Activated T-helper 17 cell treated with anti-CD3 and anti-CD28 coated beads, Interleukin-2, amount 50 U/mL, for 72 hours (primary cell): ENCODE data around the gene NCOA5. TPM values are rescaled to one million over a fixed set of nuclear protein-coding genes. Genes with fewer than 3 reads are reported as not detected.

Source experiments
- ATAC-seq: fragments of 150-1000 bp; cut with Tn5 transposase; replicated peaks from 2 replicates; pipeline ENCODE4 v1.10.0; 2021; ENCODE audit warnings: mild to moderate bottlenecking, moderate library complexity
- H3K27ac Mint-ChIP-seq: one replicate; pipeline ENCODE4 v1.8.0; 2022; ENCODE audit warnings: mixed read lengths
- H3K27me3 Mint-ChIP-seq: one replicate; pipeline ENCODE4 v1.8.0; 2022; ENCODE audit warnings: mixed read lengths
- H3K36me3 Mint-ChIP-seq: one replicate; pipeline ENCODE4 v1.8.0; 2022; ENCODE audit warnings: low read depth, mild to moderate bottlenecking, mixed read lengths
- H3K4me1 Mint-ChIP-seq: one replicate; pipeline ENCODE4 v1.8.0; 2022; ENCODE audit warnings: mixed read lengths
- H3K4me3 Mint-ChIP-seq: one replicate; pipeline ENCODE4 v1.8.0; 2022; ENCODE audit warnings: mild to moderate bottlenecking, mixed read lengths
- H3K9me3 Mint-ChIP-seq: one replicate; pipeline ENCODE4 v1.8.0; 2022; ENCODE audit warnings: mixed read lengths
- total RNA-seq, 2 donors: library from RNA; stranded (reverse); gene quantifications; one replicate each; pipeline ENCODE4 v1.2.3, GENCODE V29; 2022

NCOA5 gene
- total RNA-seq, 2 donors from 2014 or later: 16.4 to 31.6 TPM

DNA sequence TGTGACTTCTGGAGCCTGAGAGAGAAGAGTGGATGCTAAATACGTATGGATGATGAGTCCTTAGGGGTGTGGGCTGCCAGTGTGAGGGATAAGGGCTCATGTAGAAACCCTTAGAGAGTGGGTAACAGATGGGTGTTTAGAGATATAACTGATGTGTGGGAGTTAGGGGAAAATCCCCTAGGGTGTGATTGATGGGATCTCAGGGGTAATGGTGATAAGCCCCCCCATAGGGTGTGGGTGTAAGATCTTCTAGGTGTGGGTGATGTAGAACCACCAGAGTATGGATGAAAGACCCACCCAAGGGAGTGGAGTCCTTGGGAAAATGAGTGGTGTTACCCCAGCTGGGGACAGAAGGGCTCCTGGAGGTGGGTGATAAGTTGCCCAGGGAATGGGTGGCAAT is 34.5 kb downstream of the NCOA5 start:
- ATAC-seq: no peak
- H3K27ac Mint-ChIP-seq: no peak overlapping the region
- peaks cover 4% of the 10 kb centered on the region for H3K27me3 Mint-ChIP-seq

GRCh38 chr20:46054606-46055005 is 35.2 kb downstream of the NCOA5 start:
- no peaks in the 10 kb centered on the region for H3K9me3 Mint-ChIP-seq
- H3K4me3 Mint-ChIP-seq: no peak overlapping the region
- no peak for ATAC-seq
- peaks cover 4% of the 10 kb centered on the region for H3K27me3 Mint-ChIP-seq
- no peak overlapping the region for H3K27ac Mint-ChIP-seq
- H3K36me3 Mint-ChIP-seq: peaks cover 4% of the 10 kb centered on the region
- peaks cover 7% of the 10 kb centered on the region for H3K4me1 Mint-ChIP-seq

More for the DNA sequence above, 34.5 kb downstream of the NCOA5 start:
- peaks cover 10% of the 10 kb centered on the region for H3K36me3 Mint-ChIP-seq
- no peak overlapping the region for H3K4me3 Mint-ChIP-seq
- H3K4me1 Mint-ChIP-seq: peaks cover 14% of the 10 kb centered on the region
- H3K9me3 Mint-ChIP-seq: no peaks in the 10 kb centered on the region

- Mint-ChIP-seq H3K4me1 (no peaks in the 10 kb centered on the region), H3K36me3 (no peaks in the 10 kb centered on the region), H3K27ac (no peak overlapping the region), H3K4me3 (no peak overlapping the region), H3K27me3 (peaks cover 9% of the 10 kb centered on the region), H3K9me3 (no peaks in the 10 kb centered on the region)
- no peak for ATAC-seq
These were observed 36.3 kb downstream of the NCOA5 start for GRCh38 chr20:46053416-46053815.

- Mint-ChIP-seq H3K27ac (no peak overlapping the region), H3K9me3 (no peaks in the 10 kb centered on the region), H3K36me3 (no peaks in the 10 kb centered on the region), H3K27me3 (peaks cover 15% of the 10 kb centered on the region), H3K4me3 (no peak overlapping the region), H3K4me1 (no peaks in the 10 kb centered on the region)
- ATAC-seq: no peak
These were observed 38.0 kb downstream of the NCOA5 start for GRCh38 chr20:46051556-46052308.

GRCh38 chr20:46050885-46051284 is 38.9 kb downstream of the NCOA5 start:
- ATAC-seq: no peak
- H3K27me3 Mint-ChIP-seq: peaks cover 23% of the 10 kb centered on the region
- no peak overlapping the region for H3K27ac Mint-ChIP-seq
- no peak overlapping the region for H3K4me3 Mint-ChIP-seq
- H3K4me1 Mint-ChIP-seq: no peaks in the 10 kb centered on the region
- H3K36me3 Mint-ChIP-seq: no peaks in the 10 kb centered on the region
- H3K9me3 Mint-ChIP-seq: no peaks in the 10 kb centered on the region

- no peak overlapping the region for H3K27ac Mint-ChIP-seq
- H3K4me3 Mint-ChIP-seq: no peak overlapping the region
- no peaks in the 10 kb centered on the region for H3K4me1 Mint-ChIP-seq
- no peak for ATAC-seq
- no peaks in the 10 kb centered on the region for H3K36me3 Mint-ChIP-seq
- H3K9me3 Mint-ChIP-seq: no peaks in the 10 kb centered on the region
- H3K27me3 Mint-ChIP-seq: peaks cover 25% of the 10 kb centered on the region
These were observed 39.3 kb downstream of the NCOA5 start for GRCh38 chr20:46050444-46050843.

DNA sequence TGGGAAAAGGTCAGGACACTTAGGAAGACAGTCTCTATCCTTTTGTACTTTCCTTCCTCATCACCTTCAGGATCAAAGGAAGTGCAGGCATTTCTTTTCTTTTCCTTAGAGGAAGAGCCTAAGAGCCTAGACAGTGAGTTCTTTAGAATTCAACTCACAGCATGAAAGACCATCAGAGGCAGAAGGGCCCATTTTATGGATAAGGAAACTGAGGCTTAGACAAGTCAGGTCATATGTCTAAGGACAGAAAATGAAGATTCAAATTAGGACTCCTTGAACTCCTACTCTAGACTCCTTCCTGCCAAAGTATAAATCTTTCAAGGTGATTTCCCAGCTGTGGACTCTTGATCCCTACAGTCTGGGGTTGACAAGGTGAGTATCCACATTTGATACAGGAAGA is 39.9 kb downstream of the NCOA5 start:
- Mint-ChIP-seq H3K4me1 (no peaks in the 10 kb centered on the region), H3K27ac (no peak overlapping the region), H3K27me3 (peaks cover 25% of the 10 kb centered on the region)

DNA sequence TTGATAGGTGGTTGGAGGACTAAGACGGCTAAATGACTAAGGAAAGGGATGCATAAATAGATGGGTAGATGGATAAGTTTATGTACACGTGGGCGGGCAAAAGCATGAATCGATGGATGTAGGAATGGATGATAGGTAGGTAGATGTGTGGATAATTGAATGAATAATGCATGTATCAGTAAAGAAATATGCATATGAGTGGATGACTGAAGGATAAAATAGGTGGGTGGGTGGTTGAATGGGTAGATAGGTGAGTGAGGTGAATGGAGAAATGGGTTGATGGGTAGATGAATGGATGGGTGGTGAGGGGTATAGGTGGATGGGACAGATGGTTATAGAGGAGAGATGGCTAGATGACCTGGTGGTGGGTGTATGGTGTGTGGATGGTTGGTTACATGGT is 40.6 kb downstream of the NCOA5 start:
- Mint-ChIP-seq H3K27ac (no peak overlapping the region), H3K27me3 (peaks cover 28% of the 10 kb centered on the region), H3K9me3 (no peaks in the 10 kb centered on the region), H3K4me3 (no peak overlapping the region), H3K36me3 (no peaks in the 10 kb centered on the region), H3K4me1 (no peaks in the 10 kb centered on the region)
- ATAC-seq: no peak

More for the DNA sequence above, 39.9 kb downstream of the NCOA5 start:
- no peaks in the 10 kb centered on the region for H3K9me3 Mint-ChIP-seq
- H3K36me3 Mint-ChIP-seq: no peaks in the 10 kb centered on the region
- H3K4me3 Mint-ChIP-seq: no peak overlapping the region
- no peak for ATAC-seq

GRCh38 chr20:46047821-46048220 is 41.9 kb downstream of the NCOA5 start:
- ATAC-seq: no peak
- no peaks in the 10 kb centered on the region for H3K4me1 Mint-ChIP-seq
- no peaks in the 10 kb centered on the region for H3K9me3 Mint-ChIP-seq
- H3K27ac Mint-ChIP-seq: no peak overlapping the region
- no peak overlapping the region for H3K4me3 Mint-ChIP-seq
- H3K27me3 Mint-ChIP-seq: peaks cover 38% of the 10 kb centered on the region
- no peaks in the 10 kb centered on the region for H3K36me3 Mint-ChIP-seq

GRCh38 chr20:46046588-46047310 is 43.0 kb downstream of the NCOA5 start:
- H3K27ac Mint-ChIP-seq: no peak overlapping the region
- no peaks in the 10 kb centered on the region for H3K4me1 Mint-ChIP-seq
- peaks cover 49% of the 10 kb centered on the region for H3K27me3 Mint-ChIP-seq
- no peak overlapping the region for H3K4me3 Mint-ChIP-seq
- no peaks in the 10 kb centered on the region for H3K36me3 Mint-ChIP-seq
- ATAC-seq: no peak
- peaks cover 2% of the 10 kb centered on the region for H3K9me3 Mint-ChIP-seq

- no peaks in the 10 kb centered on the region for H3K4me1 Mint-ChIP-seq
- H3K4me3 Mint-ChIP-seq: no peak overlapping the region
- ATAC-seq: no peak
- no peak overlapping the region for H3K27ac Mint-ChIP-seq
- peaks cover 59% of the 10 kb centered on the region for H3K27me3 Mint-ChIP-seq
- H3K36me3 Mint-ChIP-seq: no peaks in the 10 kb centered on the region
- H3K9me3 Mint-ChIP-seq: peaks cover 5% of the 10 kb centered on the region
These were observed 44.9 kb downstream of the NCOA5 start for GRCh38 chr20:46044896-46045295.

DNA sequence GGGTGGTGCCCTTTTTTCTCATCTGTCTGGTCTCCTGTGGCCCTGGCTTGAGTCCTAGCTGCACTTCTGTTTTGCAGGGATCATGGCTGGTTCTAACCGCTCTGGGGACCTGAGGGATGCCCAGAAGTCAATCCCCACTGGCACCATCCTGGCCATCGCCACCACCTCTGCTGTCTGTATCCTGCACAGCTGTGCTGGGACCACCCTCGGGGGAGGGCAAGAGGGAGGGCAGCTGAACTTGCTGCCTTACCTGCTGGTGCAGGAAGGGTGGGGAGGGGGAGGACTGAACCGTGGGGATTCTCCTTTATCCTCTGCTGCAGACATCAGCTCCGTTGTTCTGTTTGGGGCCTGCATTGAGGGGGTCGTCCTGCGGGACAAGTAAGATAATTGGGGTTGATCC is 46.2 kb downstream of the NCOA5 start:
- Mint-ChIP-seq H3K4me1 (no peaks in the 10 kb centered on the region), H3K9me3 (peaks cover 5% of the 10 kb centered on the region), H3K4me3 (no peak overlapping the region), H3K27ac (no peak overlapping the region), H3K36me3 (no peaks in the 10 kb centered on the region), H3K27me3 (peaks cover 54% of the 10 kb centered on the region)
- no peak for ATAC-seq

- Mint-ChIP-seq H3K4me1 (no peaks in the 10 kb centered on the region), H3K27ac (no peak overlapping the region), H3K9me3 (peaks cover 5% of the 10 kb centered on the region), H3K36me3 (no peaks in the 10 kb centered on the region), H3K4me3 (no peak overlapping the region), H3K27me3 (peaks cover 42% of the 10 kb centered on the region)
- ATAC-seq: no peak
These were observed 48.7 kb downstream of the NCOA5 start for GRCh38 chr20:46040902-46041535.

GRCh38 chr20:46037036-46037435 is 52.7 kb downstream of the NCOA5 start:
- ATAC-seq: no peak
- Mint-ChIP-seq H3K9me3 (peaks cover 5% of the 10 kb centered on the region), H3K36me3 (no peaks in the 10 kb centered on the region), H3K4me3 (no peak overlapping the region), H3K27ac (no peak overlapping the region), H3K4me1 (peaks cover 4% of the 10 kb centered on the region), H3K27me3 (peaks cover 47% of the 10 kb centered on the region)

DNA sequence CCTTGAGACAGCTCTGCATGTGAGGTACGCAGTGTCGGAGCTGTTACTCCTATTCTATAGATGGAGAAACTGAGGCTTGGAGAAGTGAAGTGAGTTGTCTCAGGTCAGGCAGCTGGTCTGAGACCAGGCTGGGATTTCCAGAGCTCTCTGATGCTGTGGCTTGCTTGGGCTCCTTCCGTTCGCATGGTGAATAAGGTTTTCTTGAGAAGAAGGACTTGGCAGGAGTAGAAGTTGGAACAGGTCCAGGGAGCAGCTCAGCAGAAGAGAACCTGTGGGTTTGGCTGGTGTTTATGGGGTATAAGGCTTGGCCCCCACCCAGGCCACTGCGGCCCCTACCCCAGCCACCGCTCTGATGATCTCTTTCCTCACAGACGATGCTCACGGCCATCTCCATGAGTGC is 53.4 kb downstream of the NCOA5 start:
- ATAC-seq: no peak
- Mint-ChIP-seq H3K27me3 (peaks cover 40% of the 10 kb centered on the region), H3K36me3 (no peaks in the 10 kb centered on the region), H3K4me1 (peaks cover 4% of the 10 kb centered on the region), H3K27ac (no peak overlapping the region), H3K4me3 (no peak overlapping the region), H3K9me3 (no peaks in the 10 kb centered on the region)
